HTERT RPE-1 (cell line): ENCODE measurements around the gene ELF1.
"Not testable (repeated sequence)": the region's sequence is repeated elsewhere in the genome, so short reads cannot be mapped to it uniquely, and the experiment has no call there.

Experiments
- in situ Hi-C: fragments of 300-500 bp; cut with MboI; formaldehyde crosslinking; loops from 4 replicates; pipeline ENCODE4 v1.14.3; 2020; ENCODE audit warnings: low sequenced_read_pairs

Gene ELF1

DNA sequence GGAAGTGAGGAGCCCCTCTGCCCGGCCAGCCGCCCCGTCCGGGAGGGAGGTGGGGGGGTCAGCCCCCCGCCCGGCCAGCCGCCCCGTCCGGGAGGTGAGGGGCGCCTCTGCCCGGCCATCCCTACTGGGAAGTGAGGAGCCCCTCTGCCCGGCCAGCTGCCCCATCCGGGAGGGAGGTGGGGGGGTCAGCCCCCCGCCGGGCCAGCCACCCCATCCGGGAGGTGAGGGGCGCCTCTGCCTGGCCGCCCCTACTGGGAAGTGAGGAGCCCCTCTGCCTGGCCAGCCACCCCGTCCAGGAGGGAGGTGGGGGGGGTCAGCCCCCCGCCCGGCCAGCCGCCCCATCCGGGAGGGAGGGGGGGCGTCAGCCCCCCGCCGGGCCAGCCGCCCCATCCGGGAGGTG lies 118.5 kb downstream of the ELF1 start:
- in situ Hi-C loops: not testable (repeated sequence)

DNA sequence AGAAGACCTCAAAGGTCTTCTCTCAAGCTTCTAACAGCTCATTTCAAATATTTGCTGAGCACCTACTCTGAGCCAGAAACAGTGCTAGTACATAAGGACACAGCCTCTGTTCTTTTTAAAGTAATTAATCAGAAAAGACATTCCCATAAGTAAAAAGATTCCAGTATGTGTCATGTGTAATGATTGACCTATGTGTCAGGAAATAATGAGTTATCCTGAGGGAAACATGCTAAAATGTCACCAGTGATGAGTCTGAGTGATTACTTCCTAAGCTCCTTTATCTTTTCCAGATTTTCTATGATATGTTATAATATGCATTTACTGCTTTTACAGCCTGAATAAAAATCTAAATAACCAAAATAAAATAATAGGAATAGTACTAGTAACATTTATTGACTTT lies 122.1 kb downstream of the ELF1 start:
- in situ Hi-C loops: no loop called here

DNA sequence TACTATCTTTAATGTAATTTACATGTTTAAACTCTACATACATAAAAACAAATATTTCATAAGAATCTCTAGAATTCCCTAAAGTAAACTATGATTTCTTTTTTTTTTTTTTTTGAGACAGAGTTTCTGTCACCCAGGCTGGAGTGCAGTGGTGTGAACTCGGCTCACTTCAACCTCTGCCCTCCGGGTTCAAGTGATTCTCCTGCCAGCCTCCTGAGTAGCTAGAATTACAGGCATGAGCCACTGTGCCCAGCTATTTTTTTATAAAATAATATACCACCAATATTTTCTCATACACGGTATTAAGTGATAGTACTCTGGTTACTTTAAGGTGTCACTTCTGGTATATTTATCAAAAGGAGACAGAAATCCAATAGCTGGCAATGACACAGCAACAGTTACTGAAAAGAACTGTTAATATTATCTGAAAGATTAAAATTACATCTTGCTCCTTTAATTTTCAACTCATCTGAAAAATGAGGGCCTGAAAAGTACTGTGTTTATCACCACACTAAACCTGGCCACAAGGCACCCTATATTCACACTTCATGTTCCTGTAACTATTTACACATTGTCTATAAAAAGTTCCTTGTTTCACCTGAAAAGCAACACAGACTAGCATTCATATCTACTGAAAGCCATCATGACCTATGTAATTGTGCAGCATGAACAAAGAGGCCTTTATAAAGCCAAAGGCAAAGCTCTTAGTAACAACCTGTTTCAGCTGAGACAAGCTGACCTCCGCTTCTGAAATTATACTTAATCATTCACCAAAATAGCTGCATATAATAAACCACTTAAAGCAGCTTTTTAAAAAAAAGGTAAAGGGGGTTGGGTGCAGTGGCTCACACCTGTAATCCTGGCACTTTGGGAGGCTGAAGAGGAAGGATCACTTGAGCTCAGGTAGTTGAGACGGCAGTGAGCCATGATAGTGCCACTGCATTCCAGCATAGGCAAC lies 123.6 kb downstream of the ELF1 start:
- in situ Hi-C loops: no loop called here

DNA sequence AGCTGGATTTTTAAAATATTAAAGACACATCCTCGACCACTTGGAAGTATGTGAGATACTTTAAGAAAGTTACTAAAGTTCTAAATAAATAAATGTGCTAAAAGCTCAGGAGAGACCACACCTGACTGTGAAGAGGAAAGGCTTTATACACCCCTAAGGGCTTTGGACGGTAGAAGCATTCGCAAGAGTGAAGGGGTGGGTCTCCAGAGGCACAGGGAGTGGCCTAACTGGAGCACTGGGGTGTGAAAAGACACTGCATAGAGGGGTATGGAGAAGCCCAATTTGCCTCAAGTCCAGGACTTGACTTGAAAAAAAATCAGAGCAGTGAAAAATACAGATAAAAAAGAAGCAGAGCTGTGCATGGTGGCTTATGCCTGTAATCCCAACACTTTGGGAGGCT lies 125.5 kb downstream of the ELF1 start:
- in situ Hi-C loops: not testable (repeated sequence)

DNA sequence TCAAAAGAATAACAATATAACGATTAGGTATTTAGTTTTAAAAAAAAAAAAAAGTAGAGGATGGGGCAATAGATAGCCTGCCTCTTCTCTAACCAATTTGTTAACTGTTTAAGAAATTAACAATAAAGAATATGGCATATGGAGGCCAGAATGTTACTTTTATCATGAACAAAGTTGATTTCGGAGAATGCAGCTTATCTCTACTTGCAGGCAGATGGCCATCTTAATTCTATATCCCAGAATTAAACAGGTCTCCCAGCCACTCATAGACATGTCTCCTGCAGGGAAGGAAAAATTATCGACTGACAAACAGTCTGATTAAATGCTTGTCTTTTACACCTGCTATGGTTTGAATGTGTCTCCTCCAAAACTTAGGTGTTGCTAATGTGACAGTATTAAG lies 133.1 kb downstream of the ELF1 start:
- in situ Hi-C loops: no loop called here

DNA sequence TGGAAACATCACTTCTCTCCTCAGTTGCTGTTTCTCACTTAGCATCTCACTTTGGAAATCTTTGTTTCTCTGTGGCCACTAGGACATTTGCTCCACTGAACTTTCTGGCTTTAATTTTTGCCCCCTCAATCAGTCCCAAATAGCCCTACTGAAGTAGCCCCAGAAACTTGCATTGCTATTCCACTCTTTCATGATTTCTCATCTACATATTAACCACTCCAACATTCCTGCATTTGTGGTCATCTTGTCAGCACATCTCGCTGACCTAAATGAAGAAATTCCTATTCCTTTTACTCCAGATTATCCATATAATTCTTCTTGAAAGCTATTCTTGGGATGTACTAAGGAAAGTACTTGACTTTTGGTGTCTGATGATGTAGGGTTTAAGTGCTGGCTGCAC lies 134.9 kb downstream of the ELF1 start:
- in situ Hi-C loops: not testable (repeated sequence)
